GM19438 (cell line): Measurements from ENCODE around the gene COPG1.

Source experiments
- ATAC-seq: cut with Tn5 transposase; IDR thresholded peaks from one replicate; pipeline ENCODE4 v1.9.1; 2021; ENCODE audit warnings: low read depth; ENCODE audit not compliant: unreplicated experiment

Gene COPG1

DNA sequence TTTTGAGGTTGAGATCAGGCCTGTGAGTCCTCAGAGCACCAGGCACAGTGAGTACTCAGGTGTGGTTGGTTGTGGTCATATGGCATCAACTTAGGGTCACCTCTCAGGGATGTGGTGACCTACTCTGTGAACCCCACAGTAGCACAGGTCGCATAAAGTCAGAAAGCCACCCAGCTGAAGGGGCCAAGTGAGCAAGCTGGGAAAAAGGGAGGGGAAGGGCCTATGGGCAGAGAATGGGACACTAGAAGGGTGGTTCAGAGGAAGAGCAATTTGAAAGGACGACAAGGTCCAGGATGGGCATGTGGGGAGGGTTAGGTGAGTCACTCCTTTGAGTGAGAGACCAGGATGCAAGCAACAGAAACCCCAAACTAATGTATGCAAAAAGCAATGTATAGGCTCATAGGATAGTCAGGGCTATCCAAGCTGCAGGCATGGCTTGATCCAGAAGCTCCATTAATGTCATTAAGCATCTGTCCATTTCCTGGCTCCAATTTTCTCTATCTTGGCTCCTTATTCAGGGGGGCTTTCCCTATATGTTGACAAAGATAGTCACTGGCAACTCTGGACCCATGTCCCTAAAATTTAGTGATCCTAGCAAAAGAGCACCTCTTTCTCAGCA lies 62.7 kb downstream of the COPG1 start:
- no peak for ATAC-seq

DNA sequence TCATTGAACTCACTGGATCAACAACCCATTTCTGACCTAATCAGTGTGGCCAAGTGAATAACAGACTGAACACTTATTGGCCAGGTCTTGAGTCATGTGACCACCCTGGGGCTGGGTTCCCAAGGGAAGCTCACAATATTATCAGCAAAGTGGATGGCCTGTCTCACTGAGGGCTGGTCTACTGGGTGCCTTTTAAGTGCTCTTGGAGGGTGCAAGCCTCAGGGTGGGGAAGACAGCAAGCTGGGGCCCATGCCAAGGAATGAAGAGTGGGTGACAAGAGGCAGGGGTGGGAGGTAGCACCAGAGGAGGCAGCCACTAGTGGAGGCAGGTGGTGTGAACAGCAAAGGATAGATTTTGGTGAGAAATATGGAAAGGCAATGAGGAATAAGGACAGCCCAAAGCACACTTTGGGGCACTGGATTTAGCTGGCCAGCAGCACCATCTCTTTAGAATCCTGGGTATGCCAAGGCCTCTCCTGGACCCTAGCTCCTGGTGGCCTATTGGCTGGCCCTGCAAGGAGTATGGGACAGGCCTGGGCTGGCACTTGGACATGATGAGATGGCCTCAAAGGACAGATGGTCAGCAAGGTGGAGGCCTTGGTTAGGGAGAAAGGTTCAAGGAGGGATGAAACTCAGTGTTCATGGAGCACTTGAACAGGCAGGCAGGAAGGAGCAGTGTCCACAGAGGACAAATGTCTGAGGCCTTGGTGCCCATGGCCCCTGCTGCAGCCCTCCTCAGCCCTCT lies 63.4 kb downstream of the COPG1 start:
- ATAC-seq = no peak

DNA sequence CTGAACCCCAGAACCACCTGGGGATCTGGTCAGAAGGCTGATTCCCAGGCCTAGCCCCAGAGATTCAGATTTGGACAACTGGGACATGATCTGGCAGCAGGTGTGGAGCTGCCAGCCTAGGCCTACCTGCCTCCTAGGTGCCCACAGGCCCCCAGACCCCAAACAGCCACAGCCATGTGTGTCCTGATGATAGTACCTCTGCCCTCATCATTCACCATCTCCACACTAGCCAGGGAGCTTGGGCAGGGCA lies 63.9 kb downstream of the COPG1 start:
- ATAC-seq = no peak

DNA sequence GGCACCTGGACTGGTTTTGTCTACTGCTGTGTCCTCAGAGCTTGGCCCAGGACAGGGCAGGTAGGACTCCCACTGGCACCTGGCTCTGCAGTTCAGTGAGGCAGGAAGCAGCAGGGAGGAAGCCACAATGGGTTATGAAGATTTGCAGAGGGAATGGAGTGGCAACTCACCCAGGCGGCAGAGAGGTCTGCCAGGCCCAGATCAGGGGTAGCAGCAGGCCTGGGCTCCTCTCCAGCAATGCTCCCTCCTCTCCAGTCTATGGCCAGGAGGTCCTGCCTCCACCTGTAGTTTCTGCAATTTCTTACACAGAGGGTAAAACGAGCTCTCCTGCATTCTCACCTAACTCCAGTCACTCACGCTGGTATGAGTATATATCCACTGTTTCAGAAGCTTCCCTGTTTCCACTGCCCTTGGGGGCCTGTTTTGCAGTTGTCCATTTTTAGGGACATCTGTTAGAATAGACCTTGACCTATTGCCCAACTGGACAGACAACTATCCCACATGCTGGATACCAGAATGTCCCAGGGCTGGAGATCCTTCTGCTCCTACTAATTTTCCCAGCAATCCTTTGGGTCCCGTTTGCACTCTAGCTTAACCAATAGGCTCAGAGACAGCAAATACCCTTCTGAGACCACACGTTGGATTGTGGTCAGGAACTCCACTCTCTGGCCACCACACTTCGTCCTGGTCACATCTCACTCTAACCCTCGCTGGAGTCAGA lies 64.4 kb downstream of the COPG1 start:
- no peak for ATAC-seq

DNA sequence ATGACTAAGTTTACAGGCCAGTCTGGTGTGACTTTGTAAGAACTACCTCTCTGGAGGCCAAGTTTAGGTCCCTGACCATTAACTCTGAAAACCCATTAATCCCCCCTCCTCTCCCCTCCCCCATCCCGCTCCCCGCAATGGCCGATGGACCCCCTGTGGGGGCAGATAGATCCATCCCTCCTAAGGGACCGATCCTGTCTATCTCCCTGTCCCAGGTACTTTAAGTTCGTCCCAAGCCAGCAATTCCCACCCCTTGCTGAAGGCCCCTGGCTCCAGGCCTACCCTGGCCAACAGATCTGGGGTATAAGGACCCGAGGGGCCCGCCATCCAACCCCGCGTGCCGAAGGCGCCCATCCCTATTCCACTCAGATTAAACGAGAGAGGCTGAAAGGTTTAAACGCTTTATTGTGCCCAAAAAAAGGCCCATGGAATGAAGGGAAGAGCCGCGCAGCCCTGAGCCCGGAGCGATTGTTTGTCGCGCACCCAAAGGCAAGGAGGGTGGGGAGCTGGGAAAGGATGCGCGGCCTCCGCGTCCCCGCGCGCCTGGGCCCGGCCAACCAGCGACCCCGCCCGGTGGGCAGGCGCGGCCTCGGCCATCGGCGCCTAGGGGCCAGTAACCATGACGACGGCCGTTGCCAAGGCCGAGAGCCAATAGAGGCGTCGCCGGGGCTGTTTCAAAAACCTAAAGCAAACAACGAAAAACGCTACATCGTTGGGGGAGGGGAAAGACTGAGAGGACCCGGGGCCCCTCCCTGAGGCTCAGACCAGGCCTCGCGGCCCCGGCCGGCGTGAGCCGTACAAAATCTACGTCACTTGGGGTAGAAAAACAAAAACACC lies 65.2 kb downstream of the COPG1 start:
- peak; percentile 34 for ATAC-seq

DNA sequence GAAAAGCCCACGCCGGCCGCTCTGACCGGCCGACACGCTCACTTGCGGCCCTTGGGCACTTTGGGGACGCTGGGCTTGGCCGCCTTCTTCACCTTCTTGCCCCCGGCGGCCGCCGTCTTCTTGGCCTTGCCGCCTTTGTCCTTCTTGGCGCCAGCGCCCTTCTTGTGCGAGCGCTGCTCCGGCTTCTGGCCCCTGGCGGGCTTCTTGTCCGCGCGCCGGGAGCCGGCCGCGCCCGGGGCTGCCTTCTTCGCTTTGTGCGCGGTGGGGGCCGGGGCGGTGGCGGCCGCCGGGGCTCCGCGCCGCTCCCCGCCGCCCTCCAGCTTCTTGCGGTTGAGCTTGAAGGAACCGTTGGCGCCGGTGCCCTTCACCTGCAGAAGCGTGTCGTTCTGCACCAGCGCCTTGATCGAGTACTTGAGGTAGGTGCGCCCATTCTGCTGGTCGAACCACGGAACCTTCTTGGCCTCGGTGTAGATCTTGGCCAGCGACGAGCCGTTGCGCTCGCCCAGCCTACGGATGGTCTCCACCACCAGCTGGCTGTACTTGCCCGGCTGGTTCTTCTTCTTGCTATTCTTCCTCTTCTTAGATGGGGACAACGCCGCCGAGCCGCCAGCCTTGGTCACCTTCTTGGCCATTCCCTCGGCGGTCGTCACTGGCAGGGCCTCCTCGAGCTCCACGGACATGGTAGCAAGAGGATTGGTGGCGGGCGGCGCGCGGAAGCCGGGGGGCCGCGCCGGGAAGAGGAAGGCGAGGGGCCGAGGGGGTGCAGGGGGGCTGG lies 66.0 kb downstream of the COPG1 start:
- ATAC-seq = no peak

DNA sequence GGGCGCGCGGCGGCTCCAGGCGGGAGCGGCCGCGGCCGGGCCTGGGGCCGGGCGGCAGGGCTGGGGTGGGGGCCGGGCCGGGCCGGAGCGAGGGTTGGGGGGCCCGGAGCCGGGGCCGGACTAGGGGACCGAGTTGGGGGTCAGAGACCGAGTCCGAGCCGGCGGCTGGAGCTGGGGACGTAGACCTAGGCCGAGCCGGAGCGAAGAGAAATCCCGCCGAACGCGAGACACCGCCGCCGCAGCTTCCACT lies 66.5 kb downstream of the COPG1 start:
- ATAC-seq = no peak

DNA sequence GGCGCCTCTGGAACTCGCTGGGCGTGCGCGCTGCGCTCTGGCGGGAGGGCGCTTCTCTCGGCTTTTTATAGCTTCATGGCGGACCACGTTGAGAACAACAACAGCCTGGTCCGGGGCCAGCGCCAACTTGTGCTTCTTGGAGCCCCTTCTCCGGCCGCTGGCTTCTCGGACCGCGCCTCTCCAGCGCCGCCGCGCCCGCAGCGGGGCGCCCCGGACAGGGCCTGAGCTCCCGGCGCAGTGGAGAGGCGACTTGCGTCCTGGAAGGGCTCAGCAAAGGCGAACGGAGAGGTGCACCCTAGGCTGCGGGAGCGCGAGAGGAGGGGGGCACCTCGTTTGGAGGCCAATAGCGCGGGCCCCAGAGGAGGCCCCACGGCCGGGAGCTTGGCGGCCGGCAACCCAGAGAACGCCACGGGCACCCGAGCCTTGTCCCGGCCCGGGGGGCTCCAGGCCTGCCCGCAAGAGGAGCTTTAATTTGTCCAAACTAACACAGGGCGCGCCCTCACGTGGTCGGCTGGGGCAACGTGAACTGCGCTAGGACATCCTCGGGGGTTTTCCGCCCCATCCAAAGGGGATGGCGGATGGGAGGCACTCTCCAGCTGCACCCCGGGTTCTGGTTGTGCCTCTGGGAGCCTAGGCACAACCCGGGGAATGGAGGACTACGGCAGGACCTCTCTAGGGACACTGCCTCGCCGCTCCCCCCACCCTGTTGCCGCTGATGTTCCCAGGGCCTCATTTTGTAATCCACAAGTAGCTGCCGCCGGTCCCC lies 67.0 kb downstream of the COPG1 start:
- peak; percentile 44 for ATAC-seq

DNA sequence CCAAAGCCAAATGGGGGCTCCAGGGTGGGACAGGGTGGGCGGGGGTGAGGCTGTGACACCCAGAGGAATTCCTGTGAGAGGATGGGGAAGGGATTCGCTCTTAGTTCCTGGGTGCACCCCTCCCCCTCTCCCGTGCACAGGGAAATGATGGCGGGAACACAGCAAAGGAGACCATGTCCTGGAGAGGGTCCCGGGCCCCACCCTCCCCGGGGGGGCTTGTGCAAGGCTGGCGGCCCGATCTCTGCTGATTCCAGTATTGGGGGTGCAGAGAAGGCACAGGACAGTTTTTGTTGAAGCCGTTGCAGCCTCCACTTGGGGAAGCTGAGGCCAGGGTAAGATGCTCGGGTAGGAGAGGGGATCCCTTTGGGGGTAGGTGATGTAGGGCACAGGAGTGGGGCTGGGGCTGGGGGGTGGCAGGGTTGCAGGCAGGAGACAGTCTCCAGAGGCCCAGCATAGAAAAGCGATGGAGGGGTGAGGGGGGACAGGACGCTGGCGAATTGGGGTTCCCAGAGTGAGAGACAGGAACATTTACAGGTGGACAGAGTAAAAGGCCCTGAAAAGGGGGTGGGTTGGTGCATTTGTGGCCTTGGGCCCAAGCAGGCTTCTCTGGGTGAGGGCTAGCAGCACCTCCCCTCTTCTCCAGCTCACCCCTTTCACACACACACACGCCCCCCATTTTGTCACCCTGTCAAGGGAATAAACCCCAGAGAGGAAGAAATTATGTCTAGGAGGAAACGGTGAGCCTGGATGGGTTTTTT lies 67.8 kb downstream of the COPG1 start:
- ATAC-seq = no peak

DNA sequence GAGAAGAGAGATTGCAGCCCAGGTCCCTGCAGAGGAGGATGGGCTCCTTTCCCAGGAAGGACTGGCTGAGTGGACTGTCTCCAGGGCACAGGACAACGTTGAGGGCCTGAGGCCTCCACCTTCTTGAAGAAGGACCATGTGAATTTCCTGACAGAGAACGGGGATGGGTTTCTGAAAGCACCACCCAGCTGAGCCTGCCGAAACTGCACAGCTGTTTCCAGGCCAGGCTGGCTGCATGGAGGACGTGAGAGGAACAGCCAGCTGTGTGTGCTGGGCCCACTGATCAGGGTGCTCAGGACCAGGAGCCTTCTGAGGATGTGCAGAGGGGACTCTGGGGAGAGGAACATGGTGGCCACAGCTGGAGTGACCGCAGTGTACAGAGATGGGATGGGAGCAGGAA lies 68.4 kb downstream of the COPG1 start:
- ATAC-seq = no peak

DNA sequence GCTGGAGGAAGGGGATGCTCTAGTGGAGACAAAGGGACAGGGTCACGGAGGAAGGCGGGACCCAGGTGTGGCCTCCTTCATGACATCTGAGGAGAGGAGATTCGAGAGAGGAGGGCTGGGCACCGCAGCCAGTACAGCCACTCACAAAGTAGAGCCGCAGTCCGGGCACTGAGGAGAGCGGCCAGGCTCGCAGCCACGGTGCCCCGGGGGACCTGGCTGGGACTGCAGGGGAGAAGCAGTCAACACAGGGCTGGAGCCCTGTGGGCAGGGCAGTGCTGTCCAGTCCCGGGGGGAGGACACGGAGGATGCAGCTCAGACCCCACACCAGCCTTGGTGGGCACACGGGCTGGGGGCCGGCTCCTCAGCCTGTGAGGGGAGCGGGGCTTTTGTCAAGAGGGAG lies 69.5 kb downstream of the COPG1 start:
- ATAC-seq = no peak

DNA sequence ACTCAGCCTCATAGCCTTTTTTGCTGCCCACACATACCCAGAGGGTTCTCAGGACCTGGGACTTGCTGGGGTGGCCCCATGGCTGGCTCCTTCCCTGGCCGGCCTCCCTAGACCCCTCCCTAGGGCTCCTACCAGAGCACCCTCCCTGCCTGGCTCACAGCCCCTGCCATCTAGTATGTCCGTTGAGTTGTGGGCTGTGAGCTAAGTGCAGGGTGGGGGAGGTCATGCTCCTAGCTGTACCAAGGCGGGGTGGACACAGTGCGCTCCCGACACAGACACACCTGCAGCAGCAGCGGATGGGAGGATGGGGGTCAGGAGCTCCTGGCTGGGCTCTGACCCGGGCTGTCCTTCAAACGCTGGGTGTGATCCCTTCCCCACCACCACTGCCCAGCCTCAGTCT lies 70.9 kb downstream of the COPG1 start:
- ATAC-seq = no peak

DNA sequence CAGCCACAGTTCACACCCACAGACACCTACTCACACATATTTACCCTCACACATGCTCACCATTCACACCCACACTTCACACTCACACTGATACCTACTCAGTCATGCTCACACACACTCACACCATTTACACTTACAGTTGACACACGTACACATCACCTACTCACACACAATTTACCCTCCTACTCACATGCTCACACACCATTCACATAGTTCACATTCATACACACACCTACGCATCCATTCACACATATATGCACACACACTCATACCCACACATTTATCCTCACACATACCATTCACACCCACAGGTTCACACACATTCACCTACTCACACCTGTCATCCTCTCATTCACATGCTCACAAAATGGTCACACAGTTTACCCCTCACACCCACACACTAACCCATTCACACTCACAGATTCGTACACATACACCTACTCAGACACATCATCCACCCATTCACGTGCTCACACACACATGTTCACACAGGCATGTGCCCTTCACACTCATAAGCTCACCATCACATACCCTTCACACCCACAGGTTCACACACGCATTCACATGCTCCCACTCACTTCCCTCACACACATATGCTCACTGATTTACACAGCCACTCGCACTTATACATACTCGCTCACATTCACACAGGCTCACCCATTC lies 71.5 kb downstream of the COPG1 start:
- ATAC-seq = no peak

DNA sequence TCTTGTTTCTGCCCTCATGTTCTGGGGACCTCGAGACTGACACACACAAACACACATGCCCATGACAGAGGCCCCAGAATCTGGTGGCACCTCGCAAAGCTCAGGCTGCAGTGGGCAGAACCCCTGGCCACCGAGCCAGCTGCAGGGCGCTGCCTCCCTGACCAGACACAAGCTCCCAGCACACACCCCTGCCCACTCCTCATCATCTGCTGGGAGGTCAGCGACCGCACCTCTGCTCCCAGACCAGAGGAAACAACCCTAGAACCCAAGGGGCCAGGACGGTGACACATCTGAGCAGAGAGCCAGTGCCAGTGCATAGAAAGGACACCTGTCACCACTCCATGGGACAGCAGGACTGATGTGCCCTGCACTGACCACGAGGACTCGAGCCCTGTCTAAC lies 72.5 kb downstream of the COPG1 start:
- no peak for ATAC-seq

DNA sequence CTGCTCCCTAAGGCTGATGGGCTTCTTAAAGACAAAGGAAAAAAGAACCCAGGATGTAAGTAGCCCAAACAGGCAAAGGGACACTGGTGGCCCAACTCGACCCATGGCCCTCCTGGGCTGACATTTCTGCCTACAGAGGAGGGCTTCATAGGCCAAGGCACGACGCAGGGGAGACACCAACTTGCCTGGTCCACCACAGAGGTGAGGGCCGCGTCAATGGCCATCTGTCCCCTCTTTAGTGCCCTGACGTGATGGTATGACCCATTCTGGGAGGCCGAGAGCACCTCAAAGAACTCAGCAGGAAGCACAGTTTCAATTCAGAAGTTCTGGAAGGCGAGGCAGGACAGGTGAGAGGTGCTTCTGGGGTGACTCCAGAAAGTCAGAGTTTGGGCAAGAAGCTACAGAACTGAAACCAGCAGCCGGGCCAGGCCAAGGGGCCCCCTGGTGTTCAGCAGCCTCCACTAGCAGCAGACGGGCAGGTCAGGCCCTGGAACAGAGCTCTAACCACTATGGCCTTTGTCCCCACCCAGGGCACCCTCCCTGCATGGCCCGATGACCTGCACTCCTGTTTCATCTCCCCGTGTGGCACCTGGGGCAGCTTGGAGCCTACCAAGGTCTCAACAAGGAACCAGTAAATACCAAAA lies 74.4 kb downstream of the COPG1 start:
- peak; percentile 61 for ATAC-seq

DNA sequence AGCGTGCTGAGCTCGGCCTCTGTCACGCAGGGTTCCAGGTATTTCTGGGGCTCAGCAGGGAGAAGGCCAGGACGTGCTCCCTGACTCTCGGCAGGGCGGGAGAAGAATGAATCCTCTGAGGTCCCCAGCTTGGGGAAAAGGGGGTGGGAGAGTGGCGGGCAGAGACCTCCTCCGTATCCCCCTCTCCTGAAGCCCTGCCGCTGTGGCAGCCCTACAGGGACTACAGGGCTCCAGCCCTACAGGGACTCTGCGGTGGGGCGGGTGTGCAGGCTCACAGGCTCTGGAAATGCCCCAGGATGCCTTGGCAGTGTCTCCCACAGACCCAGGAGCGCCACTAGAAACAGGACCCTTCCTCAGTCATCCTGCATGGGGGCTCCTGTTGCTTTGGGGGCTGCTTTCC lies 75.4 kb downstream of the COPG1 start:
- no peak for ATAC-seq

DNA sequence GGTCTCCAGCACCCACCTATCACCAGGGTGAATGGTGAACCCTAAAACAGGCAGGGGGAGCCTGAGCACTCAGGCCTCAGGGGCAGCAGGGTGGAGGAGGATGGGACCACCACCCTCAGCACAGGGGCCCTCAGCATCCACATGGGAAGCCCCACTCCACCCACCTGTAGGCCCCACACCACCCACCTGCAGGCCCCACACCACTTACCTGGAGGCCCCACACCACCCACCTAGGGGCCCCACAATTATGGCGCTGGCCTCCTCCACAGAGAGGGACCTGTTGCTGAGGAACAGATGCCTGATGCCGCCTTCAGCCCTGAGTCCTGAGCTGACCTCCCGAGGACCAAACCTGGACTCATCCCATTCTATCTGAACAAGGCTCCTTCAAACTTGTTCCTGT lies 76.0 kb downstream of the COPG1 start:
- ATAC-seq = no peak

DNA sequence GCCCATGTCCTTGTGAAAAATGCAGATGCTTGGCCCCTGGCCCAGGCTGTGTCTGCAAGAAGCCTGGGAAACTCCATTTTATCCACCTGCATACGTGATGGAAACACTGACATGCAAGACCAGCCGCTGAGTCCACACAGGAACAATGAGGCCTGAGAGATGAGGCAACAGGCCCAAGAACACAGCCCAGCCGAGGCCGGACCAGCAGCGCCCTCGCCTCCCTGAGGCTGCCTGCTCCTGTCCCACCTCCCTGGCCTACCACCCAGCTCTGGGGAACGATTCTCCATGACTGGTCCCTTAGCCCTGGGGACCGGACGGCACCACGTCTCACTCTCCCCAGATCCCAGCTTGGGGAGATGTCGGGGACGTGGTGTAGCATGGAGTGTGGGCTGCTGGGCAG lies 76.7 kb downstream of the COPG1 start:
- ATAC-seq = no peak
